HepG2 (cell line): ENCODE data around the gene ZNF318. TPM values are rescaled to one million over a fixed set of nuclear protein-coding genes. Genes with fewer than 3 reads are reported as not detected.

Experiments used
- CEBPB ChIP-seq: IDR thresholded peaks from 2 replicates; pipeline ENCODE4 v1.6.1; 2011; ENCODE audit warnings: low read depth, low read length, improper control_type of control experiment, borderline replicate concordance
- DBP ChIP-seq: sonication (generic); formaldehyde crosslinking; IDR thresholded peaks from 2 replicates; pipeline ENCODE4 v1.4.0; 2020; ENCODE audit warnings: missing genetic modification reagents; ENCODE audit errors: not compliant biosample characterization
- GABPA ChIP-seq, 2 experiments: IDR thresholded peaks; 2 replicates each; pipeline ENCODE4 v1.6.1; 2011 to 2016; ENCODE audit warnings: low read depth in 2 of 2, low read length in 1 of 2, missing biosample characterization in 1 of 2, missing genetic modification characterization in 1 of 2
- MIER3 ChIP-seq: IDR thresholded peaks from 2 replicates; pipeline ENCODE4 v1.6.1; 2016; ENCODE audit warnings: missing compliant biosample characterization, borderline replicate concordance
- NFRKB ChIP-seq: fragments of 450-650 bp; IDR thresholded peaks from 2 replicates; pipeline ENCODE4 v1.6.1; 2017
- PHB2 ChIP-seq: fragments of 450-650 bp; IDR thresholded peaks from 2 replicates; pipeline ENCODE4 v1.6.1; 2018; ENCODE audit not compliant: partially characterized antibody
- SOX13 ChIP-seq, 3 experiments: fragments of 450-650 bp in 1 of 3; sonication (generic) in 1 of 3; formaldehyde crosslinking in 1 of 3; IDR thresholded peaks in 2 of 3; conservative IDR thresholded peaks in 1 of 3; 2 replicates each; pipeline versions ENCODE4 v1.5.0 to v1.6.1; 2016 to 2020; ENCODE audit warnings: antibody characterized with exemption in 1 of 3, mild to moderate bottlenecking in 1 of 3, missing compliant biosample characterization in 1 of 3, missing genetic modification reagents in 1 of 3, moderate library complexity in 1 of 3
- SRSF1 ChIP-seq: fragments of 200-400 bp; formaldehyde crosslinking; optimal IDR thresholded peaks from 2 replicates; pipeline ENCODE3; 2017; ENCODE audit warnings: mild to moderate bottlenecking, low read depth, low read length, moderate library complexity
- ZNF251 ChIP-seq: sonication (generic); formaldehyde crosslinking; IDR thresholded peaks from 2 replicates; pipeline ENCODE4 v1.9.0; 2021; ENCODE audit warnings: mild to moderate bottlenecking, missing genetic modification reagents
- ZNF281 ChIP-seq: sonication (generic); formaldehyde crosslinking; IDR thresholded peaks from 2 replicates; pipeline ENCODE4 v1.4.0; 2020; ENCODE audit warnings: missing genetic modification reagents, borderline replicate concordance
- ZNF326 ChIP-seq: sonication (generic); formaldehyde crosslinking; IDR thresholded peaks from 2 replicates; pipeline ENCODE4 v1.4.0; 2020; ENCODE audit warnings: missing genetic modification reagents, borderline replicate concordance
- ZNF724P ChIP-seq: sonication (generic); formaldehyde crosslinking; IDR thresholded peaks from 2 replicates; pipeline ENCODE4 v1.8.0; 2022; ENCODE audit warnings: missing genetic modification reagents, borderline replicate concordance
- ZNF773 ChIP-seq: sonication (generic); formaldehyde crosslinking; IDR thresholded peaks from 2 replicates; pipeline ENCODE4 v1.4.0; 2020; ENCODE audit warnings: missing genetic modification reagents, borderline replicate concordance
- polyA plus RNA-seq, 8 experiments: library from polyadenylated mRNA; depleted of rRNA in 3 of 8; stranded (reverse) in 7 of 8; unstranded in 1 of 8; fragments of >200 nt; fragmentation: Illumina TruSeq in 4 of 8; extraction: Trizol in 4 of 8; gene quantifications; 2 replicates each; pipeline versions ENCODE4 v1.2.1 to v1.2.3, GENCODE V29; 2011 to 2016; ENCODE audit warnings: low read depth in 4 of 8, missing spikeins in 1 of 8, mixed read lengths in 1 of 8; ENCODE audit not compliant: insufficient read depth in 1 of 8
- total RNA-seq, 5 experiments: library from RNA; depleted of rRNA; stranded (reverse); fragments of >200 nt; fragmentation: Illumina TruSeq; extraction: Trizol; gene quantifications; 2 replicates each; pipeline ENCODE4 v1.2.3, GENCODE V29; 2016; ENCODE audit warnings: low read depth in 1 of 5
- TF ChIP-seq, protein P1 (sequence below): sonication (generic); formaldehyde crosslinking; IDR thresholded peaks from 2 replicates; pipeline ENCODE4 v1.5.0; 2020; ENCODE audit warnings: missing genetic modification reagents

ZNF318 gene
- total and polyA plus RNA-seq, 2 of the 13 experiments (the other 11 are each of a cell fraction or from before 2014, with no cell fraction given): 13.0 to 14.5 TPM

DNA sequence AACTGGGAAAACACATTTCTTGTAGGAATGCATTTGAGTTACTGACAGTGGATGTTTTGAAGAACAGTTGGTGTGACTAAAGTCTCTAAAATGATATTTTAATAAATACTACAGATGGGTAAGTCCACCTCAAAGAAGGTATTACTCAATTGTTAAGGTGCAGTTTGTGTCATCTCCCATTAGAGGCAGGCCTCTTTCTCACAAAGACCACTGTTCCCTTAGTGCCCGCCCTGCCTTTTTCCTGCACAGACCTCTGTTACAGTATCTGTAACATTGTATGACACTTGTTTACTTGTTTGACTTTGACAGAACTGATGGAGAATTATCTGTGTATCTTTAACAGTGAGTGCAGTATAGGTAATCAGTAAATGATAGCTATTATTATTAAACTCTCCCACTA lies 55.6 kb downstream of the ZNF318 start (continued):
- TF ChIP-seq SOX13 (IDR thresholded peaks at IDR 0.05) (no peak), SOX13 (CRISPR knock-in tag; conservative IDR thresholded peaks at IDR 0.05 in 1 of 2, IDR thresholded peaks at IDR 0.05 in 1 of 2) (0 out of 4 replicates have a peak, but pooled peaks of 1 of the 2 experiments have one; percentile 11), SRSF1 (no peak), CEBPB (peak; percentile 24; the same call in 1 of the 2 replicates), ZNF326 (CRISPR knock-in tag) (no peak), NFRKB (no peak), ZNF724P (CRISPR knock-in tag) (no peak), GABPA (IDR thresholded peaks at IDR 0.05; ENCODE audit: low read depth, low read length) (no peak), GABPA (CRISPR knock-in tag; IDR thresholded peaks at IDR 0.05; ENCODE audit: low read depth) (no peak), PHB2 (no peak), MIER3 (no peak), ZNF773 (CRISPR knock-in tag) (no peak), DBP (CRISPR knock-in tag) (no peak), ZNF251 (no peak), ZNF281 (CRISPR knock-in tag) (no peak)
- TF ChIP-seq, protein P1, sequence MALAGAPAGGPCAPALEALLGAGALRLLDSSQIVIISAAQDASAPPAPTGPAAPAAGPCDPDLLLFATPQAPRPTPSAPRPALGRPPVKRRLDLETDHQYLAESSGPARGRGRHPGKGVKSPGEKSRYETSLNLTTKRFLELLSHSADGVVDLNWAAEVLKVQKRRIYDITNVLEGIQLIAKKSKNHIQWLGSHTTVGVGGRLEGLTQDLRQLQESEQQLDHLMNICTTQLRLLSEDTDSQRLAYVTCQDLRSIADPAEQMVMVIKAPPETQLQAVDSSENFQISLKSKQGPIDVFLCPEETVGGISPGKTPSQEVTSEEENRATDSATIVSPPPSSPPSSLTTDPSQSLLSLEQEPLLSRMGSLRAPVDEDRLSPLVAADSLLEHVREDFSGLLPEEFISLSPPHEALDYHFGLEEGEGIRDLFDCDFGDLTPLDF (CRISPR knock-in tag): no peak
